ENCODE data around the gene SWI5. TPM values are rescaled to one million over a fixed set of nuclear protein-coding genes. Genes with fewer than 3 reads are reported as not detected.

Gene SWI5
- total RNA-seq, 2 experiments from 2014 or later = 16.9 to 19.4 TPM

- H3K27me3 Mint-ChIP-seq = no peaks in the 10 kb centered on the region
- H3K4me3 Mint-ChIP-seq = no peak overlapping the region
- no peak for DNase-seq
- no peaks in the 10 kb centered on the region for H3K4me1 Mint-ChIP-seq
- no peak overlapping the region for H3K27ac Mint-ChIP-seq
- no peaks in the 10 kb centered on the region for H3K9me3 Mint-ChIP-seq
- peaks cover 4% of the 10 kb centered on the region for H3K36me3 Mint-ChIP-seq
These were observed 9.1 kb downstream of the SWI5 start for GRCh38 chr9:128285033-128285784.

- Mint-ChIP-seq H3K4me1 (no peaks in the 10 kb centered on the region), H3K9me3 (no peaks in the 10 kb centered on the region), H3K4me3 (no peak overlapping the region), H3K27ac (no peak overlapping the region), H3K36me3 (peaks cover 4% of the 10 kb centered on the region), H3K27me3 (no peaks in the 10 kb centered on the region)
- no peak for DNase-seq
These were observed 10.4 kb downstream of the SWI5 start for GRCh38 chr9:128286440-128286839.

- H3K9me3 Mint-ChIP-seq = no peaks in the 10 kb centered on the region
- H3K27ac Mint-ChIP-seq = no peak overlapping the region
- DNase-seq = no peak
- H3K36me3 Mint-ChIP-seq = peaks cover 4% of the 10 kb centered on the region
- no peaks in the 10 kb centered on the region for H3K4me1 Mint-ChIP-seq
- no peaks in the 10 kb centered on the region for H3K27me3 Mint-ChIP-seq
- H3K4me3 Mint-ChIP-seq = no peak overlapping the region
These were observed 12.4 kb downstream of the SWI5 start for GRCh38 chr9:128288273-128289004.

GRCh38 chr9:128292009-128292408, 15.9 kb downstream of the SWI5 start:
- no peaks in the 10 kb centered on the region for H3K9me3 Mint-ChIP-seq
- no peaks in the 10 kb centered on the region for H3K27me3 Mint-ChIP-seq
- no peak for DNase-seq
- H3K4me3 Mint-ChIP-seq = no peak overlapping the region
- no peaks in the 10 kb centered on the region for H3K36me3 Mint-ChIP-seq
- H3K27ac Mint-ChIP-seq = no peak overlapping the region
- peaks cover 2% of the 10 kb centered on the region for H3K4me1 Mint-ChIP-seq

- peaks cover 2% of the 10 kb centered on the region for H3K4me1 Mint-ChIP-seq
- no peaks in the 10 kb centered on the region for H3K9me3 Mint-ChIP-seq
- no peaks in the 10 kb centered on the region for H3K36me3 Mint-ChIP-seq
- H3K27me3 Mint-ChIP-seq = no peaks in the 10 kb centered on the region
- no peak overlapping the region for H3K4me3 Mint-ChIP-seq
- no peak overlapping the region for H3K27ac Mint-ChIP-seq
- no peak for DNase-seq
These were observed 17.0 kb downstream of the SWI5 start for GRCh38 chr9:128293091-128293490.

GRCh38 chr9:128294142-128294541, 18.1 kb downstream of the SWI5 start:
- Mint-ChIP-seq H3K4me3 (no peak overlapping the region), H3K27me3 (no peaks in the 10 kb centered on the region), H3K27ac (no peak overlapping the region), H3K9me3 (no peaks in the 10 kb centered on the region), H3K4me1 (peaks cover 2% of the 10 kb centered on the region), H3K36me3 (no peaks in the 10 kb centered on the region)
- DNase-seq = no peak

GRCh38 chr9:128296340-128297220, 20.5 kb downstream of the SWI5 start:
- H3K36me3 Mint-ChIP-seq = no peaks in the 10 kb centered on the region
- DNase-seq = no peak
- H3K4me3 Mint-ChIP-seq = no peak overlapping the region
- H3K9me3 Mint-ChIP-seq = no peaks in the 10 kb centered on the region
- H3K4me1 Mint-ChIP-seq = peaks cover 2% of the 10 kb centered on the region
- H3K27me3 Mint-ChIP-seq = no peaks in the 10 kb centered on the region
- H3K27ac Mint-ChIP-seq = no peak overlapping the region

- H3K27me3 Mint-ChIP-seq = no peaks in the 10 kb centered on the region
- no peaks in the 10 kb centered on the region for H3K36me3 Mint-ChIP-seq
- H3K9me3 Mint-ChIP-seq = no peaks in the 10 kb centered on the region
- H3K27ac Mint-ChIP-seq = no peak overlapping the region
- no peak overlapping the region for H3K4me3 Mint-ChIP-seq
- H3K4me1 Mint-ChIP-seq = peaks cover 2% of the 10 kb centered on the region
- DNase-seq = no peak
These were observed 21.2 kb downstream of the SWI5 start for GRCh38 chr9:128297221-128297773.

- no peaks in the 10 kb centered on the region for H3K9me3 Mint-ChIP-seq
- no peak overlapping the region for H3K27ac Mint-ChIP-seq
These were observed 22.7 kb downstream of the SWI5 start for GRCh38 chr9:128298535-128299482.

GRCh38 chr9:128304136-128304970, 28.3 kb downstream of the SWI5 start:
- Mint-ChIP-seq H3K4me1 (no peaks in the 10 kb centered on the region), H3K27ac (no peak overlapping the region), H3K27me3 (no peaks in the 10 kb centered on the region), H3K9me3 (no peaks in the 10 kb centered on the region), H3K36me3 (peaks cover 5% of the 10 kb centered on the region), H3K4me3 (no peak overlapping the region)
- DNase-seq = no peak

More at GRCh38 chr9:128298535-128299482, 22.7 kb downstream of the SWI5 start:
- H3K27me3 Mint-ChIP-seq = no peaks in the 10 kb centered on the region
- no peak overlapping the region for H3K4me3 Mint-ChIP-seq
- no peak for DNase-seq
- no peaks in the 10 kb centered on the region for H3K36me3 Mint-ChIP-seq
- H3K4me1 Mint-ChIP-seq = peaks cover 2% of the 10 kb centered on the region

GRCh38 chr9:128304971-128305288, 28.9 kb downstream of the SWI5 start:
- Mint-ChIP-seq H3K4me1 (no peaks in the 10 kb centered on the region), H3K4me3 (no peak overlapping the region), H3K27me3 (no peaks in the 10 kb centered on the region), H3K9me3 (no peaks in the 10 kb centered on the region), H3K36me3 (peaks cover 5% of the 10 kb centered on the region), H3K27ac (no peak overlapping the region)
- DNase-seq = no peak

- no peak for DNase-seq
- Mint-ChIP-seq H3K36me3 (peaks cover 9% of the 10 kb centered on the region), H3K27me3 (no peaks in the 10 kb centered on the region), H3K4me3 (no peak overlapping the region), H3K27ac (no peak overlapping the region), H3K9me3 (no peaks in the 10 kb centered on the region), H3K4me1 (no peaks in the 10 kb centered on the region)
These were observed 33.5 kb downstream of the SWI5 start for GRCh38 chr9:128309551-128309950.

- Mint-ChIP-seq H3K27ac (no peak overlapping the region), H3K9me3 (no peaks in the 10 kb centered on the region), H3K36me3 (peaks cover 9% of the 10 kb centered on the region), H3K4me1 (no peaks in the 10 kb centered on the region), H3K4me3 (no peak overlapping the region), H3K27me3 (no peaks in the 10 kb centered on the region)
- no peak for DNase-seq
These were observed 34.4 kb downstream of the SWI5 start for GRCh38 chr9:128310461-128310860.

Measured in activated naive CD8-positive, alpha-beta T cell treated with anti-CD3 and anti-CD28 coated beads for 36 hours (primary cell).